HG02588 (cell line): Measurements from ENCODE around the gene CD300A.

Experiments used
- ATAC-seq: cut with Tn5 transposase; IDR thresholded peaks from one replicate; pipeline ENCODE4 v1.9.1; 2021; ENCODE audit warnings: mild to moderate bottlenecking, moderate library complexity; ENCODE audit not compliant: unreplicated experiment

CD300A gene

GRCh38 chr17:74439691-74440567, 26.5 kb upstream of the CD300A start:
- ATAC-seq, result no peak

DNA sequence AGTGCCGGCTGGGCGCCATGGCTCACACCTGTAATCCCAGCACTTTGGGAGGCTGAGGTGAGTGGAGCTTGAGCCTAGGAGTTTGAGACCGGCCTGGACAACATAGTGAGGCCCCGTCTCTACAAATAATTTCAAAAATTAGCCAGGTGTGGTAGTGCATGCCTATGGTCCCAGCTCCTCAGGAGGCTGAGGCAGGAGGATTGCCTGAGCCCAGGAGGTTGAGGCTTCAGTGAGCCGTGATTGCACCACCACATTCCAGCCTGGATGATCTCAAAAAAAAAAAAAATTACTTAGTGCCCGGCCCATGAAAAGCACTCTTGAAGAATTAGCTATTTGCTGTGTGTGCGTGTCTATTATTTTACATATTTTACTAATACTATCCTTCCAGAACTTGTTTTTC, 24.9 kb upstream of the CD300A start:
- ATAC-seq, result no peak

DNA sequence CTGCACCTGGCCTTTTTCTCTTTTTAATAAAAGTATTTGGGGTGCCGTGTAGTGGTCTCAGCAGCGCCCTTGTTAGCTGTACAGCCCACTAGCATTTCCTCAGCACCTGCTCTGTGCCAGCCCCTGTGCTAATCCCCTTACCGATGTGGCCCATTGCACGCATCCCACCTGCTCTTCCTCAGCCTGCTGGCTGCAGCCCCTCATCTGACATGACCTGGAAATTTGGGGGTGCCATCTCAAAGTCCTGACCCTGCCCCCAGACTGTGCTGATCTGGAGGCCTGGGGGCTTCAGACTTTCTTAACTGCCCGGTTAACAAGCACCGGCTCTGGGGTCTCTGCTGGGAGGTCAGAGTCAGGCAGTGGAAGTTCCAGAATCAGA, 24.2 kb upstream of the CD300A start:
- no peak for ATAC-seq

- peak; percentile 58 for ATAC-seq
Measured at GRCh38 chr17:74442670-74443515, 23.5 kb upstream of the CD300A start.

GRCh38 chr17:74443516-74444296, 22.7 kb upstream of the CD300A start:
- no peak for ATAC-seq

DNA sequence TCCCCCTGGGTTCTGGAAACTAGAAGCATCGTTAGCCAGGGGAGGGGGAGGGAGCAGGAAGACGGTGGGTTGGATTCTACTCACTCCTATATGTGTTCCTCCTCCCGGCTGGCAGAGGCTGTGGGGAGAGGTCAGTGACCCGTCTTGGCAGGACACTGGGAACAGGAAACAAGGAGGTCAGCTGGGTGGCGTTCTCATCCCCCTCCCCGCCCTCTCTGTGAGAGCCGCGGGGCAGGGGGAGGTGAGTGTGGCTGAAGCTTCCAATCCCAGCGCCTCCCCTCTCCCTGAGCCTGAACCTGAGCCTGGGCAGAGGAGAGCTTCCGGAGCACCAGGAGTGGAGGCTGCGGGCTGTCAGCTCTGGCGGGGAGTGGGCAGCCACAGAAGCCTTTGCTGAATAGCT, 22.0 kb upstream of the CD300A start:
- ATAC-seq, result no peak

DNA sequence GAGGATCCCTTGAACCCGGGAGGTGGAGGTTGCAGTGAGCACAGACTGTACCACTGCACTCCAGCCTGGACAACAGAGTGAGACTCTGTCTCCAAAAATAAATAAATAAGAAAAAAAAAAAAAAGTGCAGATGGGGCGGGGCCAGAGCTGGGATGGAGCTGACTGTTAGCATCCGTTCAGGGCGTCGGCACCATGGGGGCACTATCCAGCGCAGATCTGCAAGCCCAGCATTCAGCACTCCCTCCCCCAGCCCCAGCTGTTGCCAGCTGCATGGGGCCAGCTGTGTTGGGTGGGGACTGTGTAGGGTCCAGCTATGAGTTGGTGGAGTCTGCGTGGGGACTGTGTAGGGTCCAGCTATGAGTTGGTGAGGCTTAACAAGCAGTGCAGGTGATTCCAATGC, 21.3 kb upstream of the CD300A start:
- ATAC-seq, result no peak

- ATAC-seq, result peak; percentile 47
Measured at GRCh38 chr17:74446551-74447500, 19.6 kb upstream of the CD300A start.

- ATAC-seq, result no peak
Measured at GRCh38 chr17:74447628-74448159, 18.7 kb upstream of the CD300A start.

- ATAC-seq, result no peak
Measured at GRCh38 chr17:74448756-74449155, 17.7 kb upstream of the CD300A start.

DNA sequence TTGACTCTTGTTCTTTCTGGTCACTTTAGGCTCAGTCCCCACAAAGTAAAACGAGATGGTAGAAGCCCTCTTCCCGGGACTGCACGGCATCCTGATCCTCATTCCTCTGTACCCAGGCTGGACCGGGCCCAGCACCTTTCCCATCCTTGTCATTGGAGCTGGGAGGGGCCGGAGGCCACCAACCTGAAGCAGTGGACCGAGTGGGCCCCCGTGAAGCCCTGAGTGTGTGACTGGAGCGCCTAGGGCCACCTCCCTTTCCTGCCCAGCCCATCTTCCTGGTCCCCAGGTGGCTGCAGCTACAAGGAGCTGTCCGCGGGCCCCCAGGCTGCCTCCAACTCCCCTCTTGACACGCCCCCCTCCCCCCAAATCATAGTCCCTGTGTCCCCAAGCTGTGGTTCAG, 17.1 kb upstream of the CD300A start:
- ATAC-seq, result no peak

DNA sequence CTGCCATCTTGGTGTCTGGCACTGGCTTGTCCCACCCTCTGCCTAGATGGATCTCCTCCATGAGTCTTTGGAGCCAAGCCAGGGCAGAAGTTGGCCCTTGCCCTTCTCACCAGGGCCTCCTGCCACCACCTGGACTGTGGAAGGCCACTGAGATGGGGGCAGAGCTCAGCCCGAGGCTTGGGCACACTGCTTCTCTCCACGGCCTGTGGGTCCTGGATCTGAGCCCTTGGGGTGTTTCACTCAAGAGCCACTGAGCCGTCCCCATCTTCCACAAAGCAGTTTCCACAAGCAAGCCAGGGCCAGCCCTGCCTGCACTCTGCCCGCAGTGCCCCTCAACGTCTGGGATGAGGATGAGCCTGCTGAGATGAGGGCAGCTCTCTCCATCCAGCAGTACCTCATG, 16.7 kb upstream of the CD300A start:
- ATAC-seq, result no peak

- ATAC-seq, result no peak
Measured at GRCh38 chr17:74450231-74450630, 16.2 kb upstream of the CD300A start.

GRCh38 chr17:74450925-74451403, 15.5 kb upstream of the CD300A start:
- no peak for ATAC-seq

GRCh38 chr17:74451557-74451956, 14.9 kb upstream of the CD300A start:
- ATAC-seq, result no peak

- ATAC-seq, result no peak
Measured at GRCh38 chr17:74452033-74452840, 14.2 kb upstream of the CD300A start.

DNA sequence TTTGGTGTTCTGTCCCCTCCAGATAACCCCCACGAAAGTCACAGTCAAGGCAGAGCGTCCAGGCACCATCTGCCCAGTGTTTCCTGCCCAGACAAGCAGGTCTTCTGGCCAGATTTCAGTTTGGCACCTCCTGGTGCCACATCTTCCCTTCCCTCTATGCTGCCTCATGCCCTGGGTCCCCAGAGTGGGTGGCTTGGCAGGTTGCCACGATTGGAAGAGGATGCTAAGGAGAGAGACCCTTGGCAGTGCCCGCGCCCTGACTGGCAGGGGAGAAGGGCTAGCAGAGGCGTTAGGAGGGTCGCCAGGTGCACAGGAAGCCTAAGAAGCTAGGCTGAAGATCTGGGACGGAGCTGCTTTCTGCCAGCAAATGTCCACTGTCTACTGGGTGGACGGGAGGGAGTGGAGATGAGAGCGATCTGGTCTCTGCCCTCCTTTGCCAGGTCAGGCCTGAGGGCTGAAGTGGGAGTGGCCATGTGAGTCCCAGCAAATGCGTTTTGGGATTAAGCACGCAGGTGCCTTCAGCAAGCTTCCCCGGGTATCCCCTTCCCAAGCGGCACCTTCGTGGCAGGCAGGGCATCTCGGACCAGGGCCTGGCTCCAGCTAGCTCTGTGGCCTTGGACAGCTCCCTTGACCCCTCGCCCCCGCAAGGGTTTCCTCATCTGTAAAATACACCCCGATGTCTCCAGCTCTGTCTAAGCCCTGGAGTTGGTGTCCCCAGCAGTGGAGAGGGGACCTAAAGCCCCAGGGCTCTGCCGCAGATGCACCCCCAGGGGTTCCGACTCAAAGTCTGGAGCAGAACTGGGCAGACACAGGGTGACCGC, 13.4 kb upstream of the CD300A start:
- ATAC-seq, result no peak

DNA sequence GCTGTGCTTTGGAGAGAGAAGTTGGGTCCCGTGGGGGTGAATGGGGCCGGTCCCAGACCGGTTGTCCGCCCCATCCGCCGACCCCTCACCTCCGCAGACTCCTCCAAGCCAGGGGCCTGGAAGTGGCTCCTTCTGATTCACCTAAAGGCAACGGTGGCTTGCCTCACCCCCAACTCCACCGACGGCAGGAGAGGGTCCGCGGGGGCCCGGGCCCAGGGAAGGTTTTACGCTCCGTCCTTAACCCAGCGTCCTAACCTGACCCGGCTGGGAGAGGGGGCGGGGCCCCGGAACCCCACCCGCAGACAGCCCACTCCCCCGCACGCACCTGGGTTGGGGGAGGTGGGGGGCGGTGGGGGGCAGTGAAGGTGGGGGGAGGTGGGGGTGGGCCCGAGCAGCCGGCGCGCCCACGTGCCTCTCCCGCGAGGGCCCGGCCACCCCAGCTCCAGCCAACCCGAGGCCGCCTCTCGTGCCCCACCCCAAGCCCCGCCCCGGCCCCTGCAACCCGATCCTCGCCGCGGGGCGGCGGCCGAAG, 12.7 kb upstream of the CD300A start:
- ATAC-seq, result peak; percentile 23
